DOHH2 (cell line): ENCODE measurements around the gene MKNK2.

Source experiments
- H3F3A ChIP-seq: fragments of 200-600 bp; sonication (generic), shearing (Covaris generic); 2 replicates; pipeline ENCODE4 v1.6.0; 2016; ENCODE audit warnings: antibody characterized with exemption, mild to moderate bottlenecking; ENCODE audit not compliant: control insufficient read depth, insufficient read depth
- H3K27ac ChIP-seq: fragments of 200-600 bp; sonication (generic); 2 replicates; pipeline ENCODE4 v1.5.1; 2014; ENCODE audit warnings: low read depth, mild to moderate bottlenecking, low read length, moderate library complexity
- H3K27me3 ChIP-seq: fragments of 200-600 bp; sonication (generic); 2 replicates; pipeline ENCODE4 v1.6.1; 2014; ENCODE audit warnings: mild to moderate bottlenecking, low read length, mixed read lengths; ENCODE audit not compliant: control insufficient read depth
- H3K36me3 ChIP-seq: fragments of 200-600 bp; sonication (generic); 2 replicates; pipeline ENCODE4 v1.6.1; 2014; ENCODE audit warnings: mild to moderate bottlenecking, low read length, moderate library complexity, mixed read lengths; ENCODE audit not compliant: control insufficient read depth
- H3K4me1 ChIP-seq: fragments of 200-600 bp; sonication (generic); 2 replicates; pipeline ENCODE4 v1.6.1; 2014; ENCODE audit warnings: mild to moderate bottlenecking, low read length, mixed read lengths; ENCODE audit not compliant: control insufficient read depth
- H3K4me2 ChIP-seq: fragments of 200-600 bp; sonication (generic); 2 replicates; pipeline ENCODE4 v1.6.0; 2014; ENCODE audit warnings: mild to moderate bottlenecking, low read length, moderate library complexity
- H3K4me3 ChIP-seq: fragments of 200-600 bp; sonication (generic); 2 replicates; pipeline ENCODE4 v1.5.1; 2014; ENCODE audit warnings: mild to moderate bottlenecking, low read length, mixed read lengths
- H3K79me2 ChIP-seq: fragments of 200-600 bp; sonication (generic); 2 replicates; pipeline ENCODE4 v1.6.1; 2014; ENCODE audit warnings: mild to moderate bottlenecking, low read length, mixed read lengths; ENCODE audit not compliant: control insufficient read depth
- H3K9me2 ChIP-seq: fragments of 200-600 bp; sonication (generic); replicated peaks from 2 replicates; pipeline ENCODE4 v1.6.1; 2014; ENCODE audit warnings: mild to moderate bottlenecking, low read length, mixed read lengths; ENCODE audit not compliant: control insufficient read depth
- H3K9me3 ChIP-seq: fragments of 200-600 bp; sonication (generic); 2 replicates; pipeline ENCODE4 v1.6.1; 2014; ENCODE audit warnings: antibody characterized with exemption, low read length, mixed read lengths; ENCODE audit not compliant: control insufficient read depth, insufficient read depth
- H4K20me1 ChIP-seq: fragments of 200-600 bp; sonication (generic); 2 replicates; pipeline ENCODE4 v1.6.0; 2014; ENCODE audit warnings: low read depth, mild to moderate bottlenecking, antibody characterized with exemption, low read length, moderate library complexity; ENCODE audit not compliant: control insufficient read depth, insufficient read depth
- CTCF ChIP-seq: fragments of 200-600 bp; sonication (generic); IDR thresholded peaks from one replicate; pipeline ENCODE4 v1.5.1; 2014; ENCODE audit warnings: antibody characterized with exemption, mild to moderate bottlenecking, low read depth, low read length; ENCODE audit not compliant: poor library complexity, severe bottlenecking
- EZH2phosphoT487 ChIP-seq: fragments of 200-600 bp; sonication (generic); IDR thresholded peaks from 2 replicates; pipeline ENCODE4 v1.6.1; 2017; ENCODE audit warnings: borderline replicate concordance, mild to moderate bottlenecking, antibody characterized with exemption, low read length, moderate library complexity, mixed read lengths

The MKNK2 gene

GRCh38 chr19:2099054-2099501 is 48.0 kb upstream of the MKNK2 start:
- TF ChIP-seq EZH2phosphoT487 (no peak), CTCF (no peak)
- Histone ChIP-seq H3K4me2 (no peak overlapping the region), H3K27ac (no peak overlapping the region), H3K9me3 (no peaks in the 10 kb centered on the region), H4K20me1 (no peaks in the 10 kb centered on the region), H3K9me2 (no peaks in the 10 kb centered on the region), H3K4me3 (no peak overlapping the region), H3K36me3 (peaks cover 50% of the 10 kb centered on the region), H3K27me3 (no peaks in the 10 kb centered on the region), H3F3A (peaks cover 2% of the 10 kb centered on the region; the same call in 1 of the 2 replicates), H3K79me2 (peaks cover 30% of the 10 kb centered on the region), H3K4me1 (peaks cover 14% of the 10 kb centered on the region)

GRCh38 chr19:2097886-2098327 is 46.9 kb upstream of the MKNK2 start:
- Histone ChIP-seq H3K4me2 (peak overlapping the region; percentile 97), H3K79me2 (peaks cover 34% of the 10 kb centered on the region), H3K27ac (no peak overlapping the region), H4K20me1 (no peaks in the 10 kb centered on the region), H3K27me3 (no peaks in the 10 kb centered on the region), H3K9me3 (no peaks in the 10 kb centered on the region), H3K4me1 (peaks cover 22% of the 10 kb centered on the region), H3K4me3 (no peak overlapping the region), H3F3A (peaks cover 9% of the 10 kb centered on the region; the same call in 1 of the 2 replicates), H3K9me2 (no peaks in the 10 kb centered on the region), H3K36me3 (peaks cover 56% of the 10 kb centered on the region)
- TF ChIP-seq CTCF, result no peak
- no peak for TF ChIP-seq EZH2phosphoT487

- peaks cover 62% of the 10 kb centered on the region for H3K36me3 ChIP-seq
- peaks cover 28% of the 10 kb centered on the region for H3K4me1 ChIP-seq
- no peaks in the 10 kb centered on the region for H3K9me3 ChIP-seq
- peaks cover 15% of the 10 kb centered on the region for H3F3A ChIP-seq
- H4K20me1 ChIP-seq, result no peaks in the 10 kb centered on the region
- H3K27me3 ChIP-seq, result no peaks in the 10 kb centered on the region
- H3K4me2 ChIP-seq, result peak overlapping the region; percentile 97
- no peak overlapping the region for H3K27ac ChIP-seq
- TF ChIP-seq CTCF (peak; percentile 27), EZH2phosphoT487 (no peak)
- H3K79me2 ChIP-seq, result peaks cover 40% of the 10 kb centered on the region
- H3K9me2 ChIP-seq, result no peaks in the 10 kb centered on the region
- peak overlapping the region; percentile 81 for H3K4me3 ChIP-seq
These were observed 46.3 kb upstream of the MKNK2 start for GRCh38 chr19:2097203-2097885.
